Pancreas (tissue), 10 donors: Measurements from ENCODE around the gene SLC1A5. TPM values are rescaled to one million over a fixed set of nuclear protein-coding genes. Genes with fewer than 3 reads are reported as not detected.

Experiments used
- ATAC-seq, 4 donors: fragments of 200-7000 bp; cut with Tn5 transposase; one replicate each; pipeline versions ENCODE4 v1.8.0 to v1.9.1; 2020; ENCODE audit warnings: mild to moderate bottlenecking in 4 of 4, moderate library complexity in 4 of 4
- DNase-seq, 6 donors: peaks; one replicate each; pipeline ENCODE4 v3.0.0-alpha.2; 2020
- FAIRE-seq: peaks from 2 replicates; lab custom pipeline; 2012; peaks lifted over from hg19 to GRCh38; lab: Jason Lieb, UNC
- H3K27ac ChIP-seq, 4 donors: fragments of 200-600 bp; sonication (generic); 1 replicate in 3 of 4; 2 replicates in 1 of 4; pipeline versions ENCODE4 v1.5.0 to v1.8.0; 2020
- H3K27me3 ChIP-seq, 4 donors: fragments of 200-600 bp; one replicate each; pipeline ENCODE4 v1.8.0; 2021
- H3K36me3 ChIP-seq, 3 donors: fragments of 200-600 bp; sonication (generic) in 1 of 3; one replicate each; pipeline versions ENCODE4 v1.5.0 to v1.8.0; 2020 to 2021
- H3K4me1 ChIP-seq, 3 donors: fragments of 200-600 bp; one replicate each; pipeline ENCODE4 v1.8.0; 2021
- H3K4me3 ChIP-seq, 4 donors: fragments of 200-600 bp; sonication (generic) in 2 of 4; one replicate each; pipeline versions ENCODE4 v1.5.0 to v1.8.0; 2020 to 2021
- H3K9me3 ChIP-seq, 4 donors: fragments of 200-600 bp; one replicate each; pipeline ENCODE4 v1.8.0; 2021
- CTCF ChIP-seq, 4 donors: fragments of 200-600 bp; sonication (generic) in 3 of 4; IDR thresholded peaks; one replicate each; pipeline versions ENCODE4 v1.5.0 to v1.8.0; 2021; ENCODE audit warnings: antibody characterized with exemption in 4 of 4
- WGBS, 2 donors: extraction: QIAGEN DNeasy Blood & Tissue Kit; methylation state at CpG; one replicate each; pipeline ENCODE4 v1.1.7; 2013; 5-methylcytosine and 5-hydroxymethylcytosine counted together
- intact Hi-C, 3 donors: fragments of 100-400 bp; cut with DNase I; formaldehyde crosslinking; loops; one replicate each; pipeline versions ENCODE4 v1.11.1 to v1.14.2; 2022
- polyA plus RNA-seq, 2 donors: library from polyadenylated mRNA; stranded (reverse); fragments of 200-250 nt; gene quantifications; one replicate each; pipeline ENCODE4 v1.2.3, GENCODE V29; 2013
- total RNA-seq, 6 donors: library from RNA; stranded (reverse); fragmentation: NEBNext Ultra II Directional in 4 of 6; extraction: Animal tissue kit (Norgen Biotek cat#: 25700) in 4 of 6; gene quantifications; one replicate each; pipeline versions ENCODE4 v1.2.1 to v1.2.4, GENCODE V29; 2021 to 2023
- donor health status: healthy with polysubstance abuse.
- donor health status: DM: no; HTN: no; CAD: no; lungs with moderate emphysema.
- donor health status: DM: no; HTN: no; CAD: no.
- donor health status: control.
- donor health status: control.
- donor health status: Bipolar disorder and iron deficiency.
- donor health status: DM: yes; HTN: yes; CAD: no.
- donor health status: DM: no; HTN: no; CAD: no.
- donor health status: DM: no; HTN: no; CAD: no.
- donor health status: DM: yes; HTN: yes; CAD: no.

SLC1A5 gene
- total and polyA plus RNA-seq, 8 donors: 8.6 to 148 (median 14.7) TPM

GRCh38 chr19:46788968-46789338 is 559 bp upstream of the SLC1A5 start:
- Histone ChIP-seq H3K9me3 (no peaks in the 10 kb centered on the region), H3K4me1 (peaks cover 3 to 6% (median 4%) of the 10 kb centered on the region in 3 donors), H3K36me3 (no peaks in the 10 kb centered on the region), H3K4me3 (no peak overlapping the region), H3K27ac (no peak overlapping the region), H3K27me3 (no peaks in the 10 kb centered on the region)
- ATAC-seq (no peak), FAIRE-seq (no peak), DNase-seq (no peak)
- intact Hi-C loops: no loop called here
- TF ChIP-seq CTCF (IDR thresholded peaks at IDR 0.05): no peak
- 53% methylated on average over 9 of the region's 9 CpGs for WGBS, 2 donors

- Histone ChIP-seq H3K9me3 (no peaks in the 10 kb centered on the region), H3K27ac (peak overlapping the region; percentile 54 to 71 (median 64)), H3K4me3 (peak overlapping the region; percentile 47 to 76 (median 53)), H3K27me3 (no peaks in the 10 kb centered on the region), H3K36me3 (no peaks in the 10 kb centered on the region), H3K4me1 (peaks cover 3 to 6% (median 4%) of the 10 kb centered on the region in 3 donors)
- intact Hi-C loops: no loop called here
- TF ChIP-seq CTCF (IDR thresholded peaks at IDR 0.05): no peak
- DNase-seq: peak in 5 of 6 donors; percentile 34 to 87 (median 62)
- WGBS, 2 donors: 2% methylated on average over 71 to 80 of the region's 80 CpGs
- ATAC-seq: peak; percentile 24 to 51 (median 35)
- no peak for FAIRE-seq
These were observed 798 bp downstream of the SLC1A5 start for GRCh38 chr19:46787331-46788261.

- TF ChIP-seq CTCF (IDR thresholded peaks at IDR 0.05): no peak
- peak overlapping the region; percentile 47 to 76 (median 53) for H3K4me3 ChIP-seq
- H3K27me3 ChIP-seq: no peaks in the 10 kb centered on the region
- ATAC-seq: no peak
- 25 to 31% methylated on average over 5 of the region's 5 CpGs for WGBS, 2 donors
- intact Hi-C loops: no loop called here
- peaks cover 3 to 6% (median 4%) of the 10 kb centered on the region in 3 donors for H3K4me1 ChIP-seq
- no peaks in the 10 kb centered on the region for H3K9me3 ChIP-seq
- FAIRE-seq: no peak
- peak overlapping the region; percentile 54 to 71 (median 64) for H3K27ac ChIP-seq
- no peaks in the 10 kb centered on the region for H3K36me3 ChIP-seq
- no peak for DNase-seq
These were observed 1.4 kb downstream of the SLC1A5 start for GRCh38 chr19:46787040-46787330.

GRCh38 chr19:46786236-46787039 is 2.0 kb downstream of the SLC1A5 start:
- intact Hi-C loops: no loop called here
- Histone ChIP-seq H3K36me3 (no peaks in the 10 kb centered on the region), H3K27ac (peak overlapping the region; percentile 54 to 71 (median 64)), H3K27me3 (no peaks in the 10 kb centered on the region), H3K4me1 (peaks cover 3 to 6% (median 4%) of the 10 kb centered on the region in 3 donors), H3K9me3 (no peaks in the 10 kb centered on the region), H3K4me3 (peak overlapping the region; percentile 7 to 76 (median 49))
- peak; percentile 36 to 64 (median 36) for ATAC-seq
- TF ChIP-seq CTCF (IDR thresholded peaks at IDR 0.05): no peak
- WGBS, 2 donors: 39 to 51% methylated on average over 19 to 20 of the region's 20 CpGs
- DNase-seq: peak; percentile 43 to 68 (median 60)
- no peak for FAIRE-seq
